Nephron progenitor cell (in vitro differentiated cells): ENCODE data around the gene SPG7.
A peak's percentile ranks its signal among the peaks of the same experiment; 100 is the strongest.

ENCODE experiments used
- DNase-seq: peaks from one replicate; pipeline ENCODE4 v3.0.0; 2021
- H3K27ac Mint-ChIP-seq: 2 replicates; pipeline ENCODE4 v1.8.0; 2021; ENCODE audit warnings: mild to moderate bottlenecking, moderate library complexity, mixed read lengths
- H3K27me3 Mint-ChIP-seq: 2 replicates; pipeline ENCODE4 v1.8.0; 2021; ENCODE audit warnings: mild to moderate bottlenecking, low read depth, mixed read lengths; ENCODE audit not compliant: poor library complexity
- H3K36me3 Mint-ChIP-seq: 2 replicates; pipeline ENCODE4 v1.8.0; 2021; ENCODE audit warnings: low read depth, mixed read lengths
- H3K4me1 Mint-ChIP-seq: 2 replicates; pipeline ENCODE4 v1.8.0; 2021; ENCODE audit warnings: mixed read lengths
- H3K4me3 Mint-ChIP-seq: 2 replicates; pipeline ENCODE4 v1.8.0; 2021; ENCODE audit warnings: mild to moderate bottlenecking, moderate library complexity, mixed read lengths
- H3K9me3 Mint-ChIP-seq: 2 replicates; pipeline ENCODE4 v1.8.0; 2021; ENCODE audit warnings: mild to moderate bottlenecking, moderate library complexity, mixed read lengths
- TF ChIP-seq, protein P1 (sequence below): fragments of 200-600 bp; sonication (generic); IDR thresholded peaks from 2 replicates; pipeline ENCODE4 v1.5.0; 2021; ENCODE audit warnings: antibody characterized with exemption

SPG7 gene

DNA sequence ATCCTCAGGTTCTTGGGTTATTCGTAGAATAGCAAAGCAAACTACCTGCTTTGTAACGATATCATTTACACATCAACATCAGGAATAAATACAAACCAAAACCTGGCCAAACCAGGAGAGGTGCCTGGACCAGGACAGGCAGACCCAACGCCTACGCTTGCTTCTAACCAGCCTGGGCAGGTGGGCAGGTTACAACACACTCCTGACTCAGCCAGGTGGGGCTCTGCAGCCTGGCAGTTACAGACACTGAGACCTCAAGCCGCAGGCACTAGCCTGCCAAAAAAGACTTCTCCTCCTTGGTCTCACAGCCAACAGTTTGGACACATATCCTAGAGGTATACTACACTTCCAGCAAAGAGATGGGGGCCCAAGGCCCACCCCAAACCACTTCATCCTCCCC, 31.8 kb upstream of the SPG7 start:
- TF ChIP-seq, protein P1, sequence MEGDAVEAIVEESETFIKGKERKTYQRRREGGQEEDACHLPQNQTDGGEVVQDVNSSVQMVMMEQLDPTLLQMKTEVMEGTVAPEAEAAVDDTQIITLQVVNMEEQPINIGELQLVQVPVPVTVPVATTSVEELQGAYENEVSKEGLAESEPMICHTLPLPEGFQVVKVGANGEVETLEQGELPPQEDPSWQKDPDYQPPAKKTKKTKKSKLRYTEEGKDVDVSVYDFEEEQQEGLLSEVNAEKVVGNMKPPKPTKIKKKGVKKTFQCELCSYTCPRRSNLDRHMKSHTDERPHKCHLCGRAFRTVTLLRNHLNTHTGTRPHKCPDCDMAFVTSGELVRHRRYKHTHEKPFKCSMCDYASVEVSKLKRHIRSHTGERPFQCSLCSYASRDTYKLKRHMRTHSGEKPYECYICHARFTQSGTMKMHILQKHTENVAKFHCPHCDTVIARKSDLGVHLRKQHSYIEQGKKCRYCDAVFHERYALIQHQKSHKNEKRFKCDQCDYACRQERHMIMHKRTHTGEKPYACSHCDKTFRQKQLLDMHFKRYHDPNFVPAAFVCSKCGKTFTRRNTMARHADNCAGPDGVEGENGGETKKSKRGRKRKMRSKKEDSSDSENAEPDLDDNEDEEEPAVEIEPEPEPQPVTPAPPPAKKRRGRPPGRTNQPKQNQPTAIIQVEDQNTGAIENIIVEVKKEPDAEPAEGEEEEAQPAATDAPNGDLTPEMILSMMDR = no peak
- Mint-ChIP-seq H3K9me3 (no peaks in the 10 kb centered on the region), H3K27me3 (no peaks in the 10 kb centered on the region), H3K4me3 (no peak overlapping the region), H3K4me1 (peaks cover 78% of the 10 kb centered on the region), H3K36me3 (peaks cover 42% of the 10 kb centered on the region), H3K27ac (peak overlapping the region; percentile 80)
- no peak for DNase-seq

DNA sequence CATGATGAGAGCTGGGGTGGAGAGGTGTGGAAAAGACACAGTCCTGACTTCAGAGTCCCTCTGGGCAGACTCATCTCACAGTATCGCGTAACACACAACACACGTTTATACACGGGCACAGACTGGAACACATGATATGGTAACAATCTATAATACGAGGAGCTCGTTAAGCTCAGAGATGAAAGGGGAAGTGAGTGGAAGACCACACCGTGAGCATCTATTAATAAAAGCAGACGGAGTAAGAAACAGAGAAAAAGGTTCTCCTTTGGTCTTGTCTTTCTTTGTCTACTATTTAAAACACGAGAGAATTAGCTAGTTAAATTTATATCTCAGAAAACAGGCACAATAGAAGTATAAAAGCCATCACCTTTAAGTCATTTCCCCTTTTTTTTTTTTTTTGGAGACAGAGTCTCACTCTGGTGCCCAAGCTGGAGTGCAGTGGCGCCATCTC, 31.4 kb upstream of the SPG7 start:
- H3K4me3 Mint-ChIP-seq = no peak overlapping the region
- H3K4me1 Mint-ChIP-seq = peaks cover 79% of the 10 kb centered on the region
- TF ChIP-seq, protein P1 = no peak
- no peak for DNase-seq
- H3K36me3 Mint-ChIP-seq = peaks cover 38% of the 10 kb centered on the region
- peak overlapping the region; percentile 38 for H3K27ac Mint-ChIP-seq
- H3K27me3 Mint-ChIP-seq = no peaks in the 10 kb centered on the region
- H3K9me3 Mint-ChIP-seq = no peaks in the 10 kb centered on the region

DNA sequence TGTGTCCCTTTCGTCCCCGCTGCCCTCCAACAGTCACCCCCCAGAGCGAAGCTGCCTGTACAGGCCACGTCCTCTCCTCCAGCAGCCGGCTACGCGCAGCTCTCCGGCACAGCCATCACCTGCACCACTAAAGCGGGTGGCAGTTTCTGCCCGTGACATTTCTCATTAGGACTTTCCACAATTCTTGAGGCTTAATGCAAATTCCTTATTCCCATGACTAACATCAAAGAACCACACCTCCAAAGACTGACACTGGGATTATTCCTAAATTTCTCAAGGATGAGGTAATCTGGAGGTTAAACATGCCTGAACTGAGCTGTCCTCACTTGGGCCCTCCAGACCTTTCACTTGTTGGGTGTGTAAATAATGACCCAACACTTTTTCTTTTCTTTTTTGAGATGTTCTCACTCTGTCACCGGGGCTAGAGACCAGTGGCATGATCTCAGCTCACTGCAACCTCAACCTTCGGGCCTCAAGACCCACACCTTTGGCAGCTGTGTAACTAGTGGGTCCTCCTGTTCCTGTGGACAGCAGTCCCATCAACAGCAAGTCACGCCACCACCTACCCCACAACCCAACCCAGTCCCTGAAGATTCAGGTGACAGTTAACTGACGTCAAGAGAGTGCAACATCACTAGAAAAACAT, 29.5 kb upstream of the SPG7 start:
- DNase-seq = no peak
- peaks cover 78% of the 10 kb centered on the region for H3K4me1 Mint-ChIP-seq
- H3K27me3 Mint-ChIP-seq = no peaks in the 10 kb centered on the region
- TF ChIP-seq, protein P1 = no peak
- H3K4me3 Mint-ChIP-seq = peak overlapping the region; percentile 9
- H3K9me3 Mint-ChIP-seq = no peaks in the 10 kb centered on the region
- H3K27ac Mint-ChIP-seq = peak overlapping the region; percentile 93
- H3K36me3 Mint-ChIP-seq = peaks cover 25% of the 10 kb centered on the region

DNA sequence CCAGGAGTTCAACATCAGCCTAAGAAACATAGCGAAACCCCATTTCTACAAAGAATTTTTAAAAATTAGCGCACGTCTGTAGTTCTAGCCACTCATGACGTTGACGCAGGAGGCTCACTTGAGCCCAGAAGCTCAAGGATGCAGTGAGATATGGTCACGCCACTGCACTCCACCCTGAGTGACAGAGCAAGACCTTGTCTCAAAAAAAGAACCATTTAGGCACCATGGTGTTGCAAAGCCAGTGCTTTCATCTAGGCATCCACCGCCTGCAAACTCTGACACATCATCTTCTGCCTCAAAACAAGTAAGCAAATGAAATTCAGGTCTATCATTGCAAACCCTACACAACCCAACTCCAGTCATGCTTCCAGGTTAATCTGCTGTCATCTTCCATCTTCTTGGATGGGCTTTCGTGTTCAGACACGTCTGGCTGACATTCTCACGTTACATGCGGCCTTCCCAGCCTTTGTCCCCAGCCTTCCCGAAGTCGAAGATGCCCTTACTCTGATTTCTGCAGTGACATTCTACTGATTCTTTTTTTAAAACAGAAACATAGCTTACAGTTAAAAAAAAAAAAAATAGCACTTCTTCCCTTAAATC, 26.7 kb upstream of the SPG7 start:
- Mint-ChIP-seq H3K27ac (peak overlapping the region; percentile 96), H3K4me3 (no peak overlapping the region), H3K9me3 (no peaks in the 10 kb centered on the region), H3K27me3 (no peaks in the 10 kb centered on the region), H3K4me1 (peaks cover 86% of the 10 kb centered on the region), H3K36me3 (peaks cover 8% of the 10 kb centered on the region)
- TF ChIP-seq, protein P1 = no peak
- DNase-seq = no peak

DNA sequence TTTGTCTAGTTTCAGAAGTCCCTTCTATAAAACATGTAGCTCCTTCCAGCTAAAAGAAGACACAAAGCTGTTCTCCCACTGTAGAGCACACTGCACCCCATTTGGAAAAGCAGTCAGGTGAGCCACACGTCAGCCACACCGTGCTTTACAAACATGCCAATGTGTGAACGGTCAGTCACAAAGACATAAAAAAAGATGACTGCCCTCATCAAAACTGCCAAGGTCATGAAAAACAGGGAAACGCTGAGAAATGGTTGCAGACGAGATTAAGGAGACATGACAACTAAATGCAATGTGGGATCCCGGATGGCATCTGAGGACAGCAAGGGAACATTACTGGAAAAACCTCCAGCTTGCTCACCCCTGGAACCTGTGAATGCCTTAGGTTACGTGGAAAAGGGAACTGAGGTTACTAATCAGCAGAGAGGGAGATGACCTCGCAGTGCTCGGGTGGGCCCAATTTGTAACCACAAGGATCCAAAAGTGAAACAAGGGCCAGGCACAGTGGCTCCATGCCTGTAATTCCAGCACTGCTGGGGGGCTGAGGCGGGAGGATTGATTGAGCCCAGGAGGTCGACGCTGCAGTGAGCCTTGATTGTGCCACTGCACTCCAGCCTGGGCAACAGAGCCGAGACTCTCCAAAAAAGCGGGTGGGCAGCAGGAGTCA, 25.9 kb upstream of the SPG7 start:
- Mint-ChIP-seq H3K4me3 (peak overlapping the region; percentile 24), H3K27me3 (no peaks in the 10 kb centered on the region), H3K36me3 (peaks cover 10% of the 10 kb centered on the region), H3K4me1 (peaks cover 86% of the 10 kb centered on the region), H3K27ac (peak overlapping the region; percentile 96), H3K9me3 (no peaks in the 10 kb centered on the region)
- TF ChIP-seq, protein P1 = no peak
- no peak for DNase-seq
